CD14-positive monocyte (primary cell): Measurements from ENCODE around the gene VEPH1. TPM values are rescaled to one million over a fixed set of nuclear protein-coding genes. Genes with fewer than 3 reads are reported as not detected.

Source experiments
- DNase-seq, 3 donors: peaks; one replicate each; pipeline ENCODE4 v3.0.0-alpha.2; 2011 to 2022
- H2AFZ ChIP-seq: 2 replicates; pipeline ENCODE4 v1.6.0; 2012; ENCODE audit warnings: mild to moderate bottlenecking, low read depth, low read length, inconsistent platforms; ENCODE audit not compliant: insufficient read depth, poor library complexity, severe bottlenecking
- H3K27ac ChIP-seq, 2 donors: 1 replicate in 1 of 2; 2 replicates in 1 of 2; pipeline ENCODE4 v1.5.1; 2012 to 2013; ENCODE audit warnings: low read length in 2 of 2, control low read depth in 1 of 2, inconsistent platforms in 1 of 2, low read depth in 1 of 2, mild to moderate bottlenecking in 1 of 2
- H3K27me3 ChIP-seq, 2 donors: one replicate each; pipeline versions ENCODE4 v1.6.0 to v1.6.1; 2011 to 2013; ENCODE audit warnings: low read length in 2 of 2; ENCODE audit not compliant: control insufficient read depth in 2 of 2, insufficient read depth in 2 of 2
- H3K36me3 ChIP-seq, 2 donors: replicated peaks in 1 of 2; 1 replicate in 1 of 2; 2 replicates in 1 of 2; pipeline versions ENCODE4 v1.5.1 to v1.6.1; 2012 to 2013; ENCODE audit warnings: low read length in 2 of 2, control low read depth in 1 of 2, inconsistent platforms in 1 of 2, mild to moderate bottlenecking in 1 of 2; ENCODE audit not compliant: insufficient read depth in 2 of 2, control insufficient read depth in 1 of 2
- H3K4me1 ChIP-seq, 2 donors: 1 replicate in 1 of 2; 2 replicates in 1 of 2; pipeline versions ENCODE4 v1.5.1 to v1.6.1; 2012 to 2013; ENCODE audit warnings: low read length in 2 of 2, control low read depth in 1 of 2, inconsistent platforms in 1 of 2, mild to moderate bottlenecking in 1 of 2, moderate library complexity in 1 of 2; ENCODE audit not compliant: insufficient read depth in 2 of 2, control insufficient read depth in 1 of 2
- H3K4me2 ChIP-seq: replicated peaks from 2 replicates; pipeline ENCODE3; 2012; ENCODE audit warnings: low read length, moderate library complexity, mild to moderate bottlenecking; ENCODE audit not compliant: poor library complexity, severe bottlenecking; ENCODE audit errors: extremely low read depth
- H3K4me3 ChIP-seq, 3 experiments: fragments of 200-600 bp in 1 of 3; sonication (generic) in 1 of 3; replicated peaks in 1 of 3; 1 replicate in 2 of 3; 2 replicates in 1 of 3; pipeline ENCODE4 v1.5.1; 2011 to 2013; ENCODE audit warnings: low read length in 3 of 3, mild to moderate bottlenecking in 3 of 3, control low read depth in 2 of 3, low read depth in 2 of 3, inconsistent platforms in 1 of 3, moderate library complexity in 1 of 3
- H3K79me2 ChIP-seq: 2 replicates; pipeline ENCODE4 v1.6.0; 2012; ENCODE audit warnings: mild to moderate bottlenecking, control low read depth, inconsistent platforms, low read length, moderate library complexity; ENCODE audit not compliant: insufficient read depth
- H3K9ac ChIP-seq: 2 replicates; pipeline ENCODE4 v1.6.0; 2017; ENCODE audit warnings: low read length, mild to moderate bottlenecking; ENCODE audit not compliant: insufficient read depth, poor library complexity, severe bottlenecking
- H3K9me3 ChIP-seq, 2 donors: replicated peaks in 1 of 2; 1 replicate in 1 of 2; 2 replicates in 1 of 2; pipeline versions ENCODE4 v1.5.1 to v1.6.1; 2012 to 2013; ENCODE audit warnings: low read length in 2 of 2, control low read depth in 1 of 2; ENCODE audit not compliant: control insufficient read depth in 1 of 2, insufficient read depth in 1 of 2
- H4K20me1 ChIP-seq: 2 replicates; pipeline ENCODE4 v1.6.0; 2012; ENCODE audit warnings: mild to moderate bottlenecking, low read length, control low read depth, moderate library complexity; ENCODE audit not compliant: insufficient read depth
- H3K27ac Mint-ChIP-seq, 7 donors: one replicate each; pipeline ENCODE4 v1.8.0; 2020; ENCODE audit warnings: mild to moderate bottlenecking in 7 of 7, mixed read lengths in 7 of 7, moderate library complexity in 6 of 7, inconsistent platforms in 2 of 7
- H3K27me3 Mint-ChIP-seq, 3 donors: one replicate each; pipeline ENCODE4 v1.8.0; 2021 to 2022; ENCODE audit warnings: low read depth in 3 of 3, mild to moderate bottlenecking in 3 of 3, mixed read lengths in 3 of 3, moderate library complexity in 3 of 3, inconsistent platforms in 1 of 3
- H3K36me3 Mint-ChIP-seq, 2 donors: one replicate each; pipeline ENCODE4 v1.8.0; 2020; ENCODE audit warnings: mixed read lengths in 2 of 2, inconsistent platforms in 1 of 2, mild to moderate bottlenecking in 1 of 2
- H3K4me1 Mint-ChIP-seq: one replicate; pipeline ENCODE4 v1.8.0; 2020; ENCODE audit warnings: mild to moderate bottlenecking, mixed read lengths
- H3K4me3 Mint-ChIP-seq, 2 donors: one replicate each; pipeline ENCODE4 v1.8.0; 2020; ENCODE audit warnings: mild to moderate bottlenecking in 2 of 2, mixed read lengths in 2 of 2, moderate library complexity in 1 of 2
- H3K9me3 Mint-ChIP-seq, 7 donors: one replicate each; pipeline ENCODE4 v1.8.0; 2020 to 2022; ENCODE audit warnings: mixed read lengths in 7 of 7, mild to moderate bottlenecking in 6 of 7, moderate library complexity in 6 of 7, inconsistent platforms in 2 of 7
- WGBS: methylation state at CpG from one replicate; pipeline ENCODE4 v1.1.5; 2013; ENCODE audit warnings: missing lambda C conversion rate; ENCODE audit not compliant: insufficient coverage; 5-methylcytosine and 5-hydroxymethylcytosine counted together
- intact Hi-C, 2 donors: fragments of 100-400 bp; cut with micrococcal nuclease; formaldehyde crosslinking; loops; one replicate each; pipeline versions ENCODE4 v1.15.0 to v1.15.1; 2023
- polyA plus RNA-seq, 3 donors: library from polyadenylated mRNA; depleted of rRNA in 1 of 3; unstranded in 2 of 3; stranded (reverse) in 1 of 3; fragments of 300-500 nt in 2 of 3; fragments of >200 nt in 1 of 3; fragmentation: Illumina TruSeq in 2 of 3; gene quantifications; 1 replicate in 2 of 3; 2 replicates in 1 of 3; pipeline ENCODE4 v1.2.3, GENCODE V29; 2012 to 2021
- TF ChIP-seq, protein P1 (sequence below): fragments of 200-600 bp; IDR thresholded peaks from one replicate; pipeline ENCODE4 v1.8.0; 2022; ENCODE audit warnings: antibody characterized with exemption, mild to moderate bottlenecking

Gene VEPH1
- polyA plus RNA-seq, 3 donors, result 0.44 TPM; not detected in 2

DNA sequence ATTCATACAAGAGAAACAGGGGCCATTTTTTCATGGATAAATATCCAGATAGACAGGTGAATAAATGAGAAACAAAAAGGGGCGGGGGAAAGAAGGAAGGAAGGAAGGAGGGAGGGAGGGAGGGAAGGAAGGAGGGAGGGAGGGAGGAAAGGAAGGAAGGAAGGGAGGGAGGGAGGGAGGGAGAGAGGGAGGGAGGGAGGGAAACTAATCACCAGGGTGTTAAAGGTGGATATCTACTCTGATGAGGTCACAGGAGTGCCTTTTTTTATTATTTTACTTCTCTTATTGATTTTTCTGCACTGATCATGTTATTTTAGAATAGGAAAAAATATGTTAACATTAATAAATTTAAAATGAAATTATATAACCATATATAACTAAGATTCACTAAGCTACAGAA, 10.4 kb upstream of the VEPH1 start:
- Mint-ChIP-seq H3K9me3 (no peaks in the 10 kb centered on the region), H3K4me1 (no peaks in the 10 kb centered on the region), H3K36me3 (no peaks in the 10 kb centered on the region), H3K4me3 (no peak overlapping the region), H3K27ac (no peak overlapping the region), H3K27me3 (peaks cover 0 to 6% (median 1%) of the 10 kb centered on the region in 3 donors)
- Histone ChIP-seq H3K27me3 (no peaks in the 10 kb centered on the region), H3K4me1 (no peaks in the 10 kb centered on the region), H3K9me3 (no peaks in the 10 kb centered on the region), H4K20me1 (no peaks in the 10 kb centered on the region), H3K27ac (no peak overlapping the region), H3K4me2 (no peak overlapping the region), H3K4me3 (no peak overlapping the region), H3K9ac (no peak overlapping the region), H3K79me2 (no peaks in the 10 kb centered on the region), H2AFZ (no peak overlapping the region), H3K36me3 (no peaks in the 10 kb centered on the region)
- DNase-seq, result no peak
- WGBS, result no CpG with 5 or more reads among the region's 1 CpG
- TF ChIP-seq, protein P1, sequence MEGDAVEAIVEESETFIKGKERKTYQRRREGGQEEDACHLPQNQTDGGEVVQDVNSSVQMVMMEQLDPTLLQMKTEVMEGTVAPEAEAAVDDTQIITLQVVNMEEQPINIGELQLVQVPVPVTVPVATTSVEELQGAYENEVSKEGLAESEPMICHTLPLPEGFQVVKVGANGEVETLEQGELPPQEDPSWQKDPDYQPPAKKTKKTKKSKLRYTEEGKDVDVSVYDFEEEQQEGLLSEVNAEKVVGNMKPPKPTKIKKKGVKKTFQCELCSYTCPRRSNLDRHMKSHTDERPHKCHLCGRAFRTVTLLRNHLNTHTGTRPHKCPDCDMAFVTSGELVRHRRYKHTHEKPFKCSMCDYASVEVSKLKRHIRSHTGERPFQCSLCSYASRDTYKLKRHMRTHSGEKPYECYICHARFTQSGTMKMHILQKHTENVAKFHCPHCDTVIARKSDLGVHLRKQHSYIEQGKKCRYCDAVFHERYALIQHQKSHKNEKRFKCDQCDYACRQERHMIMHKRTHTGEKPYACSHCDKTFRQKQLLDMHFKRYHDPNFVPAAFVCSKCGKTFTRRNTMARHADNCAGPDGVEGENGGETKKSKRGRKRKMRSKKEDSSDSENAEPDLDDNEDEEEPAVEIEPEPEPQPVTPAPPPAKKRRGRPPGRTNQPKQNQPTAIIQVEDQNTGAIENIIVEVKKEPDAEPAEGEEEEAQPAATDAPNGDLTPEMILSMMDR, result no peak
- intact Hi-C loops, result no loop called here

DNA sequence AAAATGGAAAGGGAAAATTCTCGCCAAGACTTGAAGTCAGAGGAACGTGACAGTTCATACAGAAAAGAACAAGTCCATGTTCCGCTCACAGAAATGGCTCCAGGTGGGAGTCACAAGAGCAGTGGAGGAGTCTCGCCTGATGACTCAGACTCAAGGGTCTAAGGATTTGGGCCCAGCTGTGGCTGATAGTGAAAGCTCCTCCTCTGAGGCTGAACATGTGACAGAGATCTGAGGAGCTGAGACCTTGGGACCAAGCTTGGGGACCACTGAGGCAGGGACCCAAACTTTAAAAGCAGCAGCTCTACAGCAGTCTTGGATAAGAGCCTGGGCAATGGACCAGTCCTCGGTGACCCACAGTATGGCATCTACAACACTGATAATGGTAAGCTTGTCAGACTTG, 9.3 kb upstream of the VEPH1 start:
- TF ChIP-seq, protein P1, result no peak
- H3K9ac ChIP-seq, result no peak overlapping the region

More for the DNA sequence above, 9.3 kb upstream of the VEPH1 start:
- Histone ChIP-seq H3K4me2 (no peak overlapping the region), H3K27me3 (no peaks in the 10 kb centered on the region), H3K27ac (no peak overlapping the region), H3K4me3 (no peak overlapping the region), H3K4me1 (no peaks in the 10 kb centered on the region), H3K9me3 (no peaks in the 10 kb centered on the region), H3K79me2 (no peaks in the 10 kb centered on the region), H4K20me1 (no peaks in the 10 kb centered on the region), H3K36me3 (no peaks in the 10 kb centered on the region), H2AFZ (no peak overlapping the region)
- peaks cover 0 to 6% (median 0%) of the 10 kb centered on the region in 3 donors for H3K27me3 Mint-ChIP-seq
- no peaks in the 10 kb centered on the region for H3K4me1 Mint-ChIP-seq
- no peak overlapping the region for H3K4me3 Mint-ChIP-seq
- no peak for DNase-seq
- H3K36me3 Mint-ChIP-seq, result no peaks in the 10 kb centered on the region
- WGBS, result 95% methylated on average over 3 of the region's 5 CpGs
- H3K9me3 Mint-ChIP-seq, result no peaks in the 10 kb centered on the region
- H3K27ac Mint-ChIP-seq, result no peak overlapping the region
- intact Hi-C loops, result no loop called here
